Renal cortical epithelial cell (primary cell): Measurements from ENCODE around the gene SUPT4H1. TPM values are rescaled to one million over a fixed set of nuclear protein-coding genes. Genes with fewer than 3 reads are reported as not detected.
"Not testable (repeated sequence)": the region's sequence is repeated elsewhere in the genome, so short reads cannot be mapped to it uniquely, and the experiment has no call there.

Source experiments
- DNase-seq: peaks from one replicate; pipeline ENCODE4 v3.0.0-alpha.2; 2011; ENCODE audit warnings: low read depth
- total RNA-seq: library from RNA; depleted of rRNA; stranded (reverse); fragments of >200 nt; gene quantifications from 2 replicates; pipeline ENCODE4 v1.2.3, GENCODE V29; 2014

SUPT4H1 gene
- total RNA-seq, 1 donor from 2014 or later, result 85.3 TPM

DNA sequence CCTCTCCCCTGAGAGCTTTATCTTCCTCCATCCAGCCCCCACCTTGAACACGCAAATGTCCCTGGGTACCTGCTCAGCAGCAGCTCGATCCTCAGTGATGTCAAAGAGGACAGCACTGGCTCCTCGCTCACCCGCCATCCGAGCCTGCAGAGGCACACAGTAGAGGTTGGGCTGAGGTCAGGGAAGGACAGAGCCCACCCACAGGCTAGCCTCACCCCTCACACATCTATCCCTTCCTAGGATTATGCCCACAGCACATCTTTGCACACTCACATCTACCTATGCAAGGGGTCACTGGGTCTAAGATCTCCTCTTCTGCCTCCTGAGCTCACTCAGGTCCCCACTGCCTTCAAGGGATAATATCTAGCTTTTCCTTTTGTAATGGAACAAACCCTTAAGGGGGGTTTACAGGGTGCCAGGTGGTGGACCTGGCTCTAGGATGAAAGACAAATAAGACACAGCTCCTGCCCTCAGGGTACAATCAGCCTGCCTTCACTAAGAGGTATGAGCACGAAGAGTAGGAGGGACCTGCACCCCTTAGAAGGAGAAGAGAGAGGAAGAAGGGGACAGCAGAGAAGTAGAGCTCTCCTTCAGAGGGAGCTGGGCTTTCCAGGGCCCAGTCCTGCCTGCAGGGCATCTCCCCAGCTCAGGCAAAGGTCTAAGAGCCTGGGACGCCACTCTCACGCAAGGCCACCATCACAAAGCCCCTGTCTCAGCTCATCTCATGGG lies 11.6 kb upstream of the SUPT4H1 start:
- DNase-seq, result no peak

DNA sequence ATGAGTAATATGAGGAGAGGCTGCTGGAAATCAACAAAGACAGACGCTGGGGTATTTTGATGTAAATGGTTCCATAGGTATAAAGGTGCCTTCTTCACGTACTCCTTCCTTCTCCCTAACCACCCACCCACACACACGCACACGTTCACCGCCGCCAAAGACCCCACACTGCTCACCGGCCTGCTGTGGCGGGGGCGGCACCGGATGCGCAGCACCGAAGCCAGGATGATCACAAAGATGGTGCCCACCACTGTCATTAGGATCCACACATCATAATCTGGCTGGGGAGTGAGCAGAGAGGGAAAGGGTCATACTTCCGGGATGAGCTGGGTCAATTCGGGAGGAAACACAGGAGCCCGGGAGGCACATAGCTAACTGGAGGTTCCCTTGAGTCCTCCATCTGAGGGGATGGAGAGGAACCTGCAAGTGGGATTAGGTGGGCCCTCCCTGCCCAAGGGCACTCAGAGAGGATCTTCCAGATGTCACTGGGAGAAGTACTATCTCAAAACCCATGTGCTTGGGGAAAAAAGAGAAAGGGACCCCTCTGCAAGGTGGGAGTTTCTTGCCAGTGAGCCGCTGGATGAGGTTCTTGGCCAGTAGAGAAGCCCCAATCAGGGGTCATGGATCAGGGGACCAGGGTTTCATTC lies 10.5 kb upstream of the SUPT4H1 start:
- DNase-seq, result no peak

GRCh38 chr17:58360296-58361063 lies 8.5 kb upstream of the SUPT4H1 start:
- DNase-seq, result no peak

DNA sequence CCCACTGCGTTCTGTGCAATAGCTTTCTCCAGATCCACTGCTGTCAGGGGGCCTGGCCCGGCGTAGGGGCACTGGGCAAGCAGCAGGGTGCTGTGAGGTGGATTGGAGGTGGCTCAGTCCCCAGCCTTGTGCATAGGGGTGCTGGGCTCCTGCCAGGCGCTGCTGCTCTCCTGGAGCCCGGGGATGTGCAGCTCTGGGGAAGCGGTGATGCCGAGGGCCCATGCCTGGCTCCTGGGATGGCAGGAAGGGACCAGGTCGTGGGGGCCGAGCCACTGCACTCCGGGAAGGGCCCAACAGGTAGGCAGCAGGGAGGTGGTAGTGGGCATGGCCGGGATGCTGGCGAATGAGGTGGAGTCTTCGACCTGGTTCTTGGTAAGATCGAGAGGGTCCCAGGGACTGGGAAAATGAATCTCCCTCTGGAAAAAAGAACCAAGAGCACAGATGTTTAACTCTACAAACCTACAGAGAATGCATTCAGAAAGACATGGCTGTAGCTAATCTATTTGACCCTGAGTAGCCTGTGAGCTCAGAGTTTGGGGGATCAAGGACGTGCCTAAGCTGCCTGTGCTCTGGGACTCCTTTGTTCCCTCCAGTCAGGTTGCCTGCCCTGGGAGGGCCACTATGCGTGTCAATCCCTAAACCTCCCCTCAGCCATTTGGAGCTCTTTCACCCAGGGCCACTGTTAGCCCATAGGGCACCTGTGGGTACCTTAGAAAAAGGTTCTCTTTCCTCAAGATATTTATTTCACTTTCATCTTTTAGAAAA lies 6.6 kb upstream of the SUPT4H1 start:
- DNase-seq, result no peak

DNA sequence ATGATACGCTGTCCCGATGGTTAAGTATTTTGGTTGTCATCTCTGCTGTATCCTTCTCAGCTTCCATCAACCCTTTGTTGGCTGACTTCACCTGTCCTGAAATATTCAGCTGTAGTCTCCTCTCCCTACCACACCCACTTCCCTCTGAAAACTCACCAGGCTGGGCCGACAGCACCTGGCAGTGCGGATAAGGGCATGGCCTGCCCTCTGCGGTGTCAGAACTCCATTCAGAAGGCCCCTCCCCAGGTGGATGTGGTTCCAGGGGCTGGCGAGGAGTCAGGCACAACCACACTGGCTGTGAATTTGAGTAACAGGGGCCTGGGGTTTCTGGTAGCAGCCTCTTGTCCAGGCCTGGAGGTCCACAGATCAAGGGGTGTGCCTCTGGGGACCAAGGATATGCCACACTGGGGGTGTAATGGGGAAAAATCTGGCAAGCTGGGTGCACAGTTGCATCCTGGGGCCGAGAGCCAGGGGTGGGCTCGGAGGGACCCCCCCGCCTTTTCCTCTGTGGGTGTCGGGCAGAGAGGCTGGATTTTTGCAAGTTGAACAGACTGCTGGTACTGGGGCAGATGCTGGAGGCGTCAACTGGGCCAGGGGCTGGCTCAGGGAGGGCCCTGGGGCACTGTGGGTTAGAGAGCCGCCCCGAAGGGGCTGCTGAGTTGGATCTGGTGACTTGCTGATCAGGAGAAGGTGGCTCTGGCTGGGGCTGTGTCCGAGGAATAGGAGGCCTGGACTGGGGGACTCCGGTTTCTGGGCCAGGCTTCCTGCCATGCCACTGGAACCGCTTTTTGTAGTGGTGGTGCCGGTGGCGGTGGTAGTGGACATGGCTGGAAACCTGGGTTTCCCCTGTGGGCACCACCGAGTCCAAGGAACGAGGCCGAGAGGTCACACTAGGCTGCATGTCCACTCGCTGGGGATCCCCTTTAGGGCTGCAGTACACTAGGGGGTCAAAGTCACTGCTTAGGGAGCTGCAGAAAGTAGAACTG lies 5.6 kb upstream of the SUPT4H1 start:
- DNase-seq, result no peak

DNA sequence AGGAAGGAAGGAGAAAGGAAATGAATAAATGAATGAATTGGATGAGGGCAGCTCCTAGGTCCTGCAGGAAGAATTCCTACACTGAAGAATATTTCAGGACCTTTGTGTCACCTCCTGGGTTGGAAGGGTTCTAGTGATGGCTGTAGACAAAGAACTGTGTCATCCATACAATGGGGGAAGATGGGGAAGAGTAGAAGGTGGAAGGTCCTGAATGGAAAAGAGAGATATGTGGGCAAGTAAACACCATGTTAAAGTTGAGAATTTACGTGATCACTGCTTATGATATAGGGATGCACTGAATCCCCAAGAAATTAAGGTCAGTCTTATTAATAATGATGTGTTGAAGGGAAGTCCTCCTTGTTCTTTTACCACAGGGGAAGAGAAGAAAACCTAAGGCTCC lies 4.2 kb upstream of the SUPT4H1 start:
- DNase-seq, result no peak

DNA sequence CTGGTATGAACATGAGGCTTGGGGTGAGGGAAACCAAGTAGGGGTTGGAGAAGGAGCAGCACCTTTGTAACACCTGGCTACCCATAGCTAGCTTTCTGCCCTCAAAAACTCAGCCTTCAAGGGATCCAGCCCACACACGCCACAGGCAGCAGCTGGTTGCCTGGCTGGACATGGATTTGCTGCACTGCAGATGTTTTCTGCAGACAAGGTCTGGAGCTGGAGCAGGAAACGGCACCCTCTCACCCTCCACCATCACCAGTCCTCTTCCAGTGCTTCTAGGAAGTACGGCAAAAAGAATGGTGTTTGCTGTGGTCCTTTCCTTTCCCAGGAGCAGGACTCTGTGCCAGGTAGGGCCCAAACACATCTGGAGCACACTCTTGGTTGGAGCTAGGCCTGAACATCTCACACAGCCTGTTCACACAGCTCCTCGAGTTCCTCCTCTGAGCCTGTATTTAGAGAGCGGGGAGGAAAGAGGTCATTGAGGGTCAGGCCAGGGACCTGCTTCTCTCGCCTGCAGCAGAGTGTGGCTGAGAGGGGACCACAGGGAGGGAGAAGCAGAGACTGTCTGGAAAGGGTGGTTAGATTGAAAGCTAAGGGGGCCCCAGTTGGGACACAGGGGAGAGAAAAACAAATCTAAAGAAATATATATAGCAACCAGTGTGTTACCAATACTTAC lies 2.7 kb upstream of the SUPT4H1 start:
- no peak for DNase-seq

DNA sequence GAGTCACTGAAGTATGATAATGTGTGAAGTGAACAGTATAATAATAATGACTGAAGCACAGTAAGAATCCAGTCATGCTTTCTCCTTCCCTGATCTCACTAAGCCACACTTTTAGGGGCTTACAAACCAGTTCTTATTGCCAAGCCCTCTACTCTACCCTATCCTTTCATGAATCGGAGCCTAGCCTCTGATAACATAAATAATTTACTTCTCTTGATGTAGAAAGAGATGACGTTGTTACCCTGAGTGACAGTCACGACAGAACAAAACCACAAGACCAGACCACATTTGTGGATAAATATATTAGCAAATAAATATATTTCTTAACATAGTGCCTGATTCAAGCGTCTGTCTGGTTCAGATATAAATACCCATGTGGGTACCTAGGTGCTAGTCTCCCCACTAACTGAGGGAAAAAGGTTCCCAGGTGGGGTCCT lies 1.4 kb upstream of the SUPT4H1 start:
- no peak for DNase-seq

DNA sequence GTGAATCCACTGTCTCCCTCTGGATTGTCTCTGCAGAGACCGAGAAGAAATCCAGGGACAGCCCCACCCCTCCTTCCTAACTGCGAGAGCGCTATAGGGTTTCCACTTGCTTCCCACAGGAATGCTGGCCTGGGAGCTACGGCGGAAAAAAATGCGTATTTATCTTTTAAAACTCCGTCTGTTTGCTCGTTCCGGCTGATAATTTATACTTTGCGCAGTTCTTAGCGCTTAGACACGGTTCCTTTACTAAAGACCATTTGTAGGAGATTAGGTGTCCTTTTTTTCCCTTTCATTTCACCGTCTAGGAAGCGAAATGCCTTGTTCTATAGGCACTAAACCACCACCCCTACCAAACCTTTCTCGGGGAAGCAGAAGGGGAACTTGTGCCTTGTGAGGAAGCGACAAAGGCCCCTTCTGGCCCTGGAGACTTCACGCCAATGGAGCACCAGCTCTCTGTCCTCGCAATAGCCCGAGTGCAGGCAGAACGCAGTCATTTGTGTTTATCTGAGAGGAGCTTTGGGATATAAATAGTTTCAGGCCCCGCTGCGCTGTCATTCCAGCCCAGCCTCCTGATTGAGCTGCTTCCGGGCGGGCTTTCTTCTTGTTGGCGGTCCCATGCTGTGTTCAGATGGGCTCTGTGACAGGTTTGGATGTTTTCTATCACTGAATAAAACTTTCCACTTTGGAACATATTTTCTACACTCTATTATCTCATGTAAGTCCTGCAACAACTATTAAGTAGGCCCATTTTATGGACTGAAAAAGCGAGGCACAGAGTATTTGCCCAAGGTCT lies 791 bp upstream of the SUPT4H1 start:
- DNase-seq, result peak; percentile 37

DNA sequence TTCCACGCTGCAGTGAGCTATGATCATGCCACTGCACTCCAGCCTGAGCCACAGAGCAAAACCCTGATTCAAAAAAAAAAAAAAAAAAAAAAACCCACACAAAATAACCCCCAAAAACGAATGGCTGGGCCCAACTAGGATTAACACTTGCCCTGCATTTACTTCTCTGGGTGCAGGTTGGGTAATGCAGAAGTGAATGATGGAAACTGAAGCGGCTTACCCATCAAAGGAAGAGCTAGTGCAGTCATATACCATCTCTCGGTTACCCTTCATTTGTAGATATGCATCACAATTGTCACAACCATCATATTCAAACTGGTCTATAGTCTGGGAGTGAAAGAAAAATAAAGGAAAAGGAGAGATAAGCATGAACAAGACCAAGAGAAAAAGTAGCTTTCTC lies 819 bp downstream of the SUPT4H1 start:
- no peak for DNase-seq

GRCh38 chr17:58348038-58348437 lies 4.0 kb downstream of the SUPT4H1 start:
- DNase-seq, result no peak

- no peak for DNase-seq
Observed at GRCh38 chr17:58345500-58345899, 6.5 kb downstream of the SUPT4H1 start.

GRCh38 chr17:58344791-58345157 lies 7.2 kb downstream of the SUPT4H1 start:
- no peak for DNase-seq

- DNase-seq, result peak; percentile 19
Observed at GRCh38 chr17:58344047-58344790, 7.8 kb downstream of the SUPT4H1 start.

GRCh38 chr17:58343131-58343530 lies 8.9 kb downstream of the SUPT4H1 start:
- DNase-seq, result no peak

GRCh38 chr17:58341861-58342475 lies 10.0 kb downstream of the SUPT4H1 start:
- no peak for DNase-seq

DNA sequence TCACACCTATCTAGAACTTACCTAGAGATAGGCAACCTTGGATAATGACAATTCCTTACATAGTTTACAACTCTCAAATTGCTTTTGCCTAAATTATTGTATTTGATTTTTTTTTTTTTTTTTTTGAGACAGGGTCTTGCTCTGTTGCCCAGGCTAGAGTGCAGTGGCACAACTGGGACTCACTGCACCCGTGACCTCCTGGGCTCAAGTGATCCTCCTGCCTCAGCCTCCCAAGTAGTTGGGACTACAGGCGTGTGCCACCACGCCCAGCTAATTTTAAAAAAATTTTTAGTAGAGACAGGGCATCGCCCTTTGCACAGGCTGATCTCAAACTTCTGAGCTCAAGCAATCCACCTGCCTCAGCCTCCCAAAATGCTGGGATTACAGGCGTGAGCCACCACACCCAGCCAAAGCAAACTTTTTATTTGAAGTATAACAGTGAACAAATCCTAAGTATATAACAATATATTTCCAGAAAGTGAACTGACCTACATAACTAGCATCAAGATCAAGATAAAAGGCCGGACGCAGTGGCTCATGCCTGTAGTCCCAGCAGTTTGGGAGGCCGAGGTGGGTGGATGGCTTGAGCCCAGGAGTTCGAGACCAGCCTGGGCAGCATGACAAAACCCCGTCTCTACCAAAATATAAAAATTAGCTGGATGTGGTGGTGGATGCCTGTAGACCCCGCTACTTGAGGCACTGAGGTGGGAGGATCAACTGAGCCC lies 10.7 kb downstream of the SUPT4H1 start:
- DNase-seq, result not testable (repeated sequence)
